ENCODE results near the gene COL26A1. TPM values are rescaled to one million over a fixed set of nuclear protein-coding genes. Genes with fewer than 3 reads are reported as not detected.

Gene COL26A1
- total RNA-seq, 2 experiments from 2014 or later = not detected

DNA sequence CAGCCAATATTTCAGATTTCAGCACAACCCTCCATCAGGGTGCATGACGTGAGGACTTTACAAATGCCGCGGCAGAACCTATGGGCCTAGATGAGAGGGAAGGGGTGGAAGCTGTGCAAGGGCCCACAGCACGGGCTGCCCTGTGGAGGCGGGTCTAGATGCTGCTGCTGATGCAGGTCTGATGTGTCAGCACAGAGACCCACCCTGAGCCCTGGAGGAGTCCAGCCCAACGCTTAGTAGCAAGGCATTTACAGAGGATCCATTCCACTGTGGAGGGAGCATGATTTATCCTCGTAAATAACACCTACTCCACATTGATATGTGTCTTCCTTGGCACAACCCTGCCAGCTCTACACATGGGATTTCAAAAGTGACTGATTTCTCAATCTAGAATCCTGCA, 217.9 kb downstream of the COL26A1 start:
- ChIA-PET POLR2A (no interaction called here), CTCF (ENCODE audit: unreplicated experiment) (no interaction called here)
- no peak for TF ChIP-seq EZH2phosphoT487 (IDR thresholded peaks at IDR 0.05; ENCODE audit: borderline replicate concordance, low read depth, low read length)
- TF ChIP-seq, protein P1, sequence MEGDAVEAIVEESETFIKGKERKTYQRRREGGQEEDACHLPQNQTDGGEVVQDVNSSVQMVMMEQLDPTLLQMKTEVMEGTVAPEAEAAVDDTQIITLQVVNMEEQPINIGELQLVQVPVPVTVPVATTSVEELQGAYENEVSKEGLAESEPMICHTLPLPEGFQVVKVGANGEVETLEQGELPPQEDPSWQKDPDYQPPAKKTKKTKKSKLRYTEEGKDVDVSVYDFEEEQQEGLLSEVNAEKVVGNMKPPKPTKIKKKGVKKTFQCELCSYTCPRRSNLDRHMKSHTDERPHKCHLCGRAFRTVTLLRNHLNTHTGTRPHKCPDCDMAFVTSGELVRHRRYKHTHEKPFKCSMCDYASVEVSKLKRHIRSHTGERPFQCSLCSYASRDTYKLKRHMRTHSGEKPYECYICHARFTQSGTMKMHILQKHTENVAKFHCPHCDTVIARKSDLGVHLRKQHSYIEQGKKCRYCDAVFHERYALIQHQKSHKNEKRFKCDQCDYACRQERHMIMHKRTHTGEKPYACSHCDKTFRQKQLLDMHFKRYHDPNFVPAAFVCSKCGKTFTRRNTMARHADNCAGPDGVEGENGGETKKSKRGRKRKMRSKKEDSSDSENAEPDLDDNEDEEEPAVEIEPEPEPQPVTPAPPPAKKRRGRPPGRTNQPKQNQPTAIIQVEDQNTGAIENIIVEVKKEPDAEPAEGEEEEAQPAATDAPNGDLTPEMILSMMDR (conservative IDR thresholded peaks at IDR 0.05; ENCODE audit: low read length) = no peak
- H3K27ac ChIP-seq (ENCODE audit: low read depth, low read length, poor library complexity, severe bottlenecking) = no peak overlapping the region
- H3K9me3 ChIP-seq (ENCODE audit: low read length) = no peaks in the 10 kb centered on the region
- H3K4me3 ChIP-seq (ENCODE audit: low read depth, low read length, poor library complexity, severe bottlenecking) = no peak overlapping the region
- no peaks in the 10 kb centered on the region for H4K20me1 ChIP-seq (ENCODE audit: insufficient read depth, low read length)
- no peaks in the 10 kb centered on the region for H3K9me2 ChIP-seq (ENCODE audit: insufficient read depth, low read length)
- no peak overlapping the region for H2AFZ ChIP-seq (ENCODE audit: low read length)
- no peak overlapping the region for H3K4me2 ChIP-seq (ENCODE audit: low read length)
- no peaks in the 10 kb centered on the region for H3K36me3 ChIP-seq (ENCODE audit: insufficient read depth, low read length)
- DNase-seq (ENCODE audit: low spot score) = no peak
- intact Hi-C loops (cut with micrococcal nuclease; ENCODE audit: unreplicated experiment) = no loop called here
- H3K4me1 ChIP-seq (ENCODE audit: insufficient read depth, low read length, poor library complexity, severe bottlenecking) = peaks cover 9% of the 10 kb centered on the region
- no peaks in the 10 kb centered on the region for H3K79me2 ChIP-seq (ENCODE audit: insufficient read depth, low read depth, low read length)
- no TSS peak for BruUV-seq (replicated peaks)

DNA sequence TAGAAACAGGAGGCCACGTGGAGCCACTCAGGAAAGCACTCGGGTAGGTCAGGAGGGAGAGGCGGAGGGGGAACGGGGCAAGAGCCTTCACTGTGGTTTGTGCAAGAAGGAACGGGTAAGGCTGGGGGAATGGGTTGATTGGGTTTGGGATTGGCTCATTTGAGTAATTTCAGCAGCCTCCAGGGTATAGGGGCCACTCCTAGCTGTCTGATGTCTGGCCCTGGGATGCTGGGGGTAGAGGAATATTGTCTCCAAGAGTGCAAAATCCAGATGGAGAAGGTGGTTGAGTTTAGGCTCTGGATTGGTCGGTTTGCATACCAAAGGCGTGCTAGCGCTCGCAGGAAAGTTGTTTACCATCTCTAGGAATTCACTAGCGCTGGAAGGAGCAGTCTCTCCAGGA, 219.2 kb downstream of the COL26A1 start:
- Histone ChIP-seq H3K79me2 (ENCODE audit: insufficient read depth, low read depth, low read length) (no peaks in the 10 kb centered on the region), H3K9me3 (ENCODE audit: low read length) (no peaks in the 10 kb centered on the region), H2AFZ (ENCODE audit: low read length) (no peak overlapping the region), H3K4me2 (ENCODE audit: low read length) (no peak overlapping the region), H3K36me3 (ENCODE audit: insufficient read depth, low read length) (no peaks in the 10 kb centered on the region), H3K9me2 (ENCODE audit: insufficient read depth, low read length) (no peaks in the 10 kb centered on the region), H3K4me3 (ENCODE audit: low read depth, low read length, poor library complexity, severe bottlenecking) (no peak overlapping the region), H3K27ac (ENCODE audit: low read depth, low read length, poor library complexity, severe bottlenecking) (no peak overlapping the region), H4K20me1 (ENCODE audit: insufficient read depth, low read length) (no peaks in the 10 kb centered on the region), H3K4me1 (ENCODE audit: insufficient read depth, low read length, poor library complexity, severe bottlenecking) (no peaks in the 10 kb centered on the region)
- DNase-seq (ENCODE audit: low spot score) = no peak
- BruUV-seq (replicated peaks) = no TSS peak
- TF ChIP-seq, protein P1 (conservative IDR thresholded peaks at IDR 0.05; ENCODE audit: low read length) = no peak
- no peak for TF ChIP-seq EZH2phosphoT487 (IDR thresholded peaks at IDR 0.05; ENCODE audit: borderline replicate concordance, low read depth, low read length)
- intact Hi-C loops (cut with micrococcal nuclease; ENCODE audit: unreplicated experiment) = no loop called here
- ChIA-PET POLR2A (interaction anchor here (0.7 kb wide), 1 partner anchor 101 kb away, joined by 3 read pairs; no protein-coding TSS in a partner anchor), CTCF (ENCODE audit: unreplicated experiment) (no interaction called here)

DNA sequence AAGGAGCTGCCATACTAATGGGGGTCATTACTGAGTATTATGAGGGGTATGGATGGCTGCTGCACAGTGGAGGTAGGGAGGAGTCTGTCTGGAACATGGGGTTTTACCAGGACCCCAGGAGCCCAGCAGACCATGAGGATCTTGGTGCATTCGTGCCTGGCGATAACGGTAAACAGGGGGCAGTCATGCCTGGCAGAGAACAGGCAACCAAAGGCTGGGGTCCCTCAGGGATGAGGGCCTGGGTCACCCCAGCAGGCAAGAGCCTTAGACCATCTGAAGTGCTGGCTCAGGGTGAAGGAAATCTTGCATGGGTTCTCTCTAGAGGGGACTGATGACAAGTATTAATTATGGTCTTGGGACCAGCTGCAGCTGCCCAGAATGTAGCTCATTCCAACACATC, 220.3 kb downstream of the COL26A1 start:
- Histone ChIP-seq H3K27ac (ENCODE audit: low read depth, low read length, poor library complexity, severe bottlenecking) (no peak overlapping the region), H3K9me2 (ENCODE audit: insufficient read depth, low read length) (no peaks in the 10 kb centered on the region), H3K4me1 (ENCODE audit: insufficient read depth, low read length, poor library complexity, severe bottlenecking) (no peaks in the 10 kb centered on the region), H2AFZ (ENCODE audit: low read length) (no peak overlapping the region), H4K20me1 (ENCODE audit: insufficient read depth, low read length) (no peaks in the 10 kb centered on the region), H3K4me3 (ENCODE audit: low read depth, low read length, poor library complexity, severe bottlenecking) (no peak overlapping the region), H3K36me3 (ENCODE audit: insufficient read depth, low read length) (no peaks in the 10 kb centered on the region), H3K9me3 (ENCODE audit: low read length) (no peaks in the 10 kb centered on the region), H3K79me2 (ENCODE audit: insufficient read depth, low read depth, low read length) (no peaks in the 10 kb centered on the region), H3K4me2 (ENCODE audit: low read length) (no peak overlapping the region)
- DNase-seq (ENCODE audit: low spot score) = no peak
- TF ChIP-seq, protein P1 (conservative IDR thresholded peaks at IDR 0.05; ENCODE audit: low read length) = no peak
- TF ChIP-seq EZH2phosphoT487 (IDR thresholded peaks at IDR 0.05; ENCODE audit: borderline replicate concordance, low read depth, low read length) = no peak
- BruUV-seq (replicated peaks) = no TSS peak
- CTCF ChIA-PET (ENCODE audit: unreplicated experiment) = no interaction called here
- intact Hi-C loops (cut with micrococcal nuclease; ENCODE audit: unreplicated experiment) = no loop called here
- POLR2A ChIA-PET = interaction anchor here (0.6 kb wide), 1 partner anchor 150 kb away, joined by 3 read pairs; no protein-coding TSS in a partner anchor

Data from OCI-LY7 (cell line).